ENCODE data around the gene PLA2R1. TPM values are rescaled to one million over a fixed set of nuclear protein-coding genes. Genes with fewer than 3 reads are reported as not detected.

The PLA2R1 gene
- total RNA-seq (2021): not detected in 2 replicates
- Bru-seq, nascent RNA: not detected
- BruChase-seq, experiment 1, labeled RNA remaining after a 2-hour chase: percentile 5 among the genes with signal in this experiment
- BruChase-seq, experiment 2, labeled RNA remaining after a 6-hour chase: not detected
- long read RNA-seq: 0 reads

DNA sequence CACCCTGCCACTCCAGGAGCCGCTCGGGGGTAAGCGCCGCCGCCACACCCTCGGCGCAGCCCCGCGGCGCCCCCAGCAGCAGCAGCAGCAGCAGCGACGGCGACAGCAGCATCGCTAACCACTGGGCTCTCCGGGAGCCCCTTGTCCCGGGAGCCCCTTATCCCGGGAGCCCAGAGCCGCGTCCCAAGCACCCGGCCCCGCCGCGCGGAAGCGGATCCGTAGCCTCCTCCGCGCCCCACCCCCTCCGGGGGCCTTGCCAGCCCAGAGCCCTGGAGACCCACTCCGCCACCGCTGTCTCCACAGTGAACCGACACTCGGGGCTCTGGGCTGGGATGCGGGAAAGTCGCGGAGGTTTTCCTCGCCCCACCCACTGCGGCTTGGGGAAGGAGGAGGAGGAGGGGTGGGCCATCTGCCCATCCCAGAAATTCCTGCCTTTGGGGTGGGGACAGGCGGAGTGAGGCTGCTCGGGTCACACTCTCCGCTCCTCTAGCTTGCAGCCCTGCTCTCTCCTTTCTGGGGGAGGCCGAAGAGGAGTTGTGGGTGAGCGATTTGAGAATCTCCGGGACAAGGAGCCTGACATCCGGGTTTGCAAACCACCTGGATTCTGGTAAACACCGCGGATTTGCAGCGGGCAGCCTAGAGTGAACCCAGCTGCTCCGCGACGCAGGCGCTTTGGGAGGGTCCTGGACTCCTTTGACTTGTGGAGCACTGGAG is at the start of gene PLA2R1:
Gene PLA2R1, minus strand, starts transcription at position 324 of the 714 bp plus-strand sequence. Its CDS starts 212 bp downstream, at position 112.
- intact Hi-C loops (cut with micrococcal nuclease; ENCODE audit: unreplicated experiment): no loop called here
- BruUV-seq (replicated peaks): no TSS peak
- Histone ChIP-seq H3K9me3 (ENCODE audit: low read depth, low read length, poor library complexity, severe bottlenecking) (no peaks in the 10 kb centered on the region), H3K27ac (ENCODE audit: low read depth, low read length, poor library complexity, severe bottlenecking) (no peak within 1 kb of the TSS), H3K27me3 (replicated peaks; ENCODE audit: insufficient read depth, low read depth, low read length, poor library complexity) (peaks cover 35% of the 10 kb centered on the region), H3K36me3 (ENCODE audit: insufficient read depth, low read length, poor library complexity, severe bottlenecking) (no peaks in the 10 kb centered on the region), H3K4me3 (ENCODE audit: low read depth, low read length, poor library complexity, severe bottlenecking) (peak within 1 kb of the TSS; percentile 40), H3K4me1 (ENCODE audit: insufficient read depth, low read length, poor library complexity, severe bottlenecking) (no peaks in the 10 kb centered on the region)
- POLR2A ChIA-PET (ENCODE audit: low non-redundant PET): interaction anchor here (0.5 kb wide), 1 partner anchor 28 kb away, joined by 3 read pairs; no protein-coding TSS in a partner anchor
- DNase-seq (ENCODE audit: low spot score): peak; percentile 9
- CTCF ChIA-PET: no interaction called here
- no peak for TF ChIP-seq EZH2 (IDR thresholded peaks at IDR 0.05; ENCODE audit: borderline replicate concordance, low read depth, low read length, poor library complexity, severe bottlenecking)
- TF ChIP-seq, protein P1, sequence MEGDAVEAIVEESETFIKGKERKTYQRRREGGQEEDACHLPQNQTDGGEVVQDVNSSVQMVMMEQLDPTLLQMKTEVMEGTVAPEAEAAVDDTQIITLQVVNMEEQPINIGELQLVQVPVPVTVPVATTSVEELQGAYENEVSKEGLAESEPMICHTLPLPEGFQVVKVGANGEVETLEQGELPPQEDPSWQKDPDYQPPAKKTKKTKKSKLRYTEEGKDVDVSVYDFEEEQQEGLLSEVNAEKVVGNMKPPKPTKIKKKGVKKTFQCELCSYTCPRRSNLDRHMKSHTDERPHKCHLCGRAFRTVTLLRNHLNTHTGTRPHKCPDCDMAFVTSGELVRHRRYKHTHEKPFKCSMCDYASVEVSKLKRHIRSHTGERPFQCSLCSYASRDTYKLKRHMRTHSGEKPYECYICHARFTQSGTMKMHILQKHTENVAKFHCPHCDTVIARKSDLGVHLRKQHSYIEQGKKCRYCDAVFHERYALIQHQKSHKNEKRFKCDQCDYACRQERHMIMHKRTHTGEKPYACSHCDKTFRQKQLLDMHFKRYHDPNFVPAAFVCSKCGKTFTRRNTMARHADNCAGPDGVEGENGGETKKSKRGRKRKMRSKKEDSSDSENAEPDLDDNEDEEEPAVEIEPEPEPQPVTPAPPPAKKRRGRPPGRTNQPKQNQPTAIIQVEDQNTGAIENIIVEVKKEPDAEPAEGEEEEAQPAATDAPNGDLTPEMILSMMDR (conservative IDR thresholded peaks at IDR 0.05; ENCODE audit: low read depth, low read length): no peak

DNA sequence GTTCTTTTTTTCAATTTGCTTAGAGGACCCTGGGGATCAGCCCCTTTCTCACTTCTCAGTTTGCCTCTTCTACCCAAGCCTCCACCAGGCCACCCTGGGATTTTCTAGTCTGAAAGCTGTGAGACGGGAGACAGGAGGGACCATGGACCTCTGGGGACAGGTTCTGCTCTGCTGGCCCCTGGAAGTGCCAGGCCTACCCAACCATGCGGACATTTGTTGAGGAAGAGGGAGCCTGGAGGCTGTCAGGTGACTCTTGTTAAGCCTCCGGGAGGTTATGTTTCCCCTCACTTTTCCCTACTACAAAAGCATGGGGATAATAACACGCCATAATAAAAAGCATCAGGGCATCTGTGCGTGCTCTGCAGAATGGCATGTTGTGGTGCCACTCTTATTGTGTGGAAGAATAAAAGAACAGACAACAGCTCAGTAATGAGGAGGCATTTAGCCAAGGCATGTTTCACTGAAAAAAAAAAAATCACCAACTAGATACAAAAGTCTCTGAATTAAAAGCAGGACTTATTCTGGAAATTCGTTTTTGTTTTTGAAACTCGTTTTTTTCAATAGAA is 48.3 kb upstream of the PLA2R1 start:
- no peaks in the 10 kb centered on the region for H3K4me1 ChIP-seq (ENCODE audit: insufficient read depth, low read length, poor library complexity, severe bottlenecking)
- intact Hi-C loops (cut with micrococcal nuclease; ENCODE audit: unreplicated experiment): loop anchor here (1.0 to 5.0 kb wide), 4 partner anchors 97 to 954 kb away; no protein-coding TSS in a partner anchor
- no peaks in the 10 kb centered on the region for H3K9me3 ChIP-seq (ENCODE audit: low read depth, low read length, poor library complexity, severe bottlenecking)
- no peaks in the 10 kb centered on the region for H3K36me3 ChIP-seq (ENCODE audit: insufficient read depth, low read length, poor library complexity, severe bottlenecking)
- no peak for DNase-seq (ENCODE audit: low spot score)
- ChIA-PET CTCF (interaction anchor here (0.6 to 1.7 kb wide), 6 partner anchors 55 to 953 kb away, joined by 3 to 10 read pairs (median 8); no protein-coding TSS in a partner anchor), POLR2A (ENCODE audit: low non-redundant PET) (no interaction called here)
- H3K27ac ChIP-seq (ENCODE audit: low read depth, low read length, poor library complexity, severe bottlenecking): no peak overlapping the region
- H3K4me3 ChIP-seq (ENCODE audit: low read depth, low read length, poor library complexity, severe bottlenecking): no peak overlapping the region
- TF ChIP-seq, protein P1 (conservative IDR thresholded peaks at IDR 0.05; ENCODE audit: low read depth, low read length): no peak
- TF ChIP-seq EZH2 (IDR thresholded peaks at IDR 0.05; ENCODE audit: borderline replicate concordance, low read depth, low read length, poor library complexity, severe bottlenecking): no peak
- no TSS peak for BruUV-seq (replicated peaks)
- H3K27me3 ChIP-seq (replicated peaks; ENCODE audit: insufficient read depth, low read depth, low read length, poor library complexity): no peaks in the 10 kb centered on the region

DNA sequence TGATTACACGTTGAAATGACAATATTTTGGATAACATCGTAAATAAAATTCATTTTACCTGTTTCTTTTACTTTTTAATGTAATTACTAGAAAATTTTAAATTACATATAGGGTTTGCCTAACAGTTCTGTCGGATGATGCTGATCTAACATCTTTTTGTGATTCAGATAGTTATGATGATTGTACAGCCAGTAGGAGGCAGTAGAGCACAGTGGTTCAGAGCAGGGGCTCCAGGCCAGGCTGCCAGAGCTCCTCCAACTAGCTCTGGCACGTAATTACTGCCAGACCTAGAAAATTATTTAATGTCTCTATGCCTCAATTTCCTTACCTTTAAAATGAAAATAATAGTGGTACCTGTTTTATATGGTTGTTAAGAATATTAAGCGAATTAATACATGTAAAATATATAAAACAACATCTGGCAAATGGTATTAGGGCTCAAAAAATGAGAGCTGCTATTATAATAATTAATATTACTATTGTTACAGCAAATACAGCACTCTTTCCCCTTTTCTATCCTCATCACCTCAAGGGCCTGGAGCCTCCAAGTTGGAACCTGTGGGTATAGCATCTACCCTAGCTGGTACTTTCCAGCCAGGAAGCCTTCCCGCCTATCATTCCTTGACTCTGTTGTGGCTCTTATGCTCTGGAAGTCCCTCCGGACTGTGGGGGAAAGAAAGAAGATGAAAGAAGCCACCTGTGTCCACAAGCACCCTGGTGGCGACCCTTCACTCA is 47.7 kb upstream of the PLA2R1 start:
- Histone ChIP-seq H3K36me3 (ENCODE audit: insufficient read depth, low read length, poor library complexity, severe bottlenecking) (no peaks in the 10 kb centered on the region), H3K4me1 (ENCODE audit: insufficient read depth, low read length, poor library complexity, severe bottlenecking) (no peaks in the 10 kb centered on the region), H3K4me3 (ENCODE audit: low read depth, low read length, poor library complexity, severe bottlenecking) (no peak overlapping the region), H3K27me3 (replicated peaks; ENCODE audit: insufficient read depth, low read depth, low read length, poor library complexity) (no peaks in the 10 kb centered on the region), H3K27ac (ENCODE audit: low read depth, low read length, poor library complexity, severe bottlenecking) (no peak overlapping the region), H3K9me3 (ENCODE audit: low read depth, low read length, poor library complexity, severe bottlenecking) (no peaks in the 10 kb centered on the region)
- CTCF ChIA-PET: interaction anchor here (0.6 to 1.7 kb wide), 8 partner anchors 15 to 954 kb away, joined by 3 to 12 read pairs (median 8); no protein-coding TSS in a partner anchor
- peak; percentile 81 for DNase-seq (ENCODE audit: low spot score)
- POLR2A ChIA-PET (ENCODE audit: low non-redundant PET): no interaction called here
- no TSS peak for BruUV-seq (replicated peaks)
- intact Hi-C loops (cut with micrococcal nuclease; ENCODE audit: unreplicated experiment): loop anchor here (1.0 to 5.0 kb wide), 4 partner anchors 97 to 955 kb away; no protein-coding TSS in a partner anchor
- TF ChIP-seq, protein P1 (conservative IDR thresholded peaks at IDR 0.05; ENCODE audit: low read depth, low read length): peak; percentile 81
- TF ChIP-seq EZH2 (IDR thresholded peaks at IDR 0.05; ENCODE audit: borderline replicate concordance, low read depth, low read length, poor library complexity, severe bottlenecking): no peak
